ENCODE results near the gene MIGA2.
"Not testable (repeated sequence)": the region's sequence is repeated elsewhere in the genome, so short reads cannot be mapped to it uniquely, and the experiment has no call there.

The MIGA2 gene

DNA sequence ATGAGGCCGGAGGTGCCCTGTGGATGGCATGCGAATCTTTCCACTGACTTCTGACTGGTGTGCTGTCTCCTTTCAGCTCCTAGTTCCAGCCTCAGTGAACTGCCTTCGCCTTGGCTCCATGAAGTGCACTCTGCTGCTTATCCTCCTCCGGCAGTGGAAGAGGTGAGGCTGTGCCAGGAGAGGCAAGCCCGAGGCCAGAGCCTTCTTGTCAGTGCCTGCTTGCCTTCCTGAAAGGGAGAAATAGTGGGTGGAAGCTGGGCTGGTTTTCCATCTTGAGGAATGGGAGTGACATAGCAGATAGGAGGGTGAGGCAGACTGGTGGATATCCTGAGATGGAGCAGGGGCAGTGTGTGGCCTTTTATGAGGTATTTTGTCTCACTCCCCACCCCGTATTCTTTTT is 38.0 kb upstream of the MIGA2 start:
- Mint-ChIP-seq H3K4me3 (no peak overlapping the region), H3K27me3 (ENCODE audit: low read depth) (no peaks in the 10 kb centered on the region)

DNA sequence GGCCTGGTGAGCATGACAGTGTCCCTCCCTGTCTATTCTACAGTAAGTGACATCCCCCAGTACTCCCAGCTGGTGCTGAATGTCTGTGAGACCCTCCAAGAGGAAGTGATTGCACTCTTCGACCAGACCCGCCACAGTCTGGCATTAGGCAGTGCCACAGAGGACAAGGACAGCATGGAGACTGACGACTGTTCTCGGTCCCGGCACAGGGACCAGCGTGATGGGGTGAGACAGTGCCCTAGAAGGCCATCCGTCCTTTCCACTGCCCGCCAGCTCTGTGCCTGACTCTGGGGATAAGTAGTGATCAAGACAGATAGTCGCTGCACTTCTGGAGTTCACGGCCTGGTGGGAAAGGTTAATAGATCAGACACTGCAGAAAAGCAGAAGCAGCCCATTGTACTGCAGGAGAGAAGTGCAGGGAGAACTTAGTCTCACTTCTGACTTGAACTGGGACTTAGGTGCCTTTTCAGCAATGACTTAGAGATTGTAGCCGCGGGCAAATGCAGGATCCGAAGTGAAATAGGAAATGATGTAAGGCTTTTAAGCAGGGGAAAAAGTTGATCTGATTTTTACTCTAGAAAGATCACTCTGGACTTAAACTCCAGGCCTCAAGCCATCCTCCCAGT is 36.7 kb upstream of the MIGA2 start:
- H3K36me3 Mint-ChIP-seq (ENCODE audit: low read depth), result peaks cover 76% of the 10 kb centered on the region
- no peak overlapping the region for H3K27ac Mint-ChIP-seq
- TF ChIP-seq, protein P1, sequence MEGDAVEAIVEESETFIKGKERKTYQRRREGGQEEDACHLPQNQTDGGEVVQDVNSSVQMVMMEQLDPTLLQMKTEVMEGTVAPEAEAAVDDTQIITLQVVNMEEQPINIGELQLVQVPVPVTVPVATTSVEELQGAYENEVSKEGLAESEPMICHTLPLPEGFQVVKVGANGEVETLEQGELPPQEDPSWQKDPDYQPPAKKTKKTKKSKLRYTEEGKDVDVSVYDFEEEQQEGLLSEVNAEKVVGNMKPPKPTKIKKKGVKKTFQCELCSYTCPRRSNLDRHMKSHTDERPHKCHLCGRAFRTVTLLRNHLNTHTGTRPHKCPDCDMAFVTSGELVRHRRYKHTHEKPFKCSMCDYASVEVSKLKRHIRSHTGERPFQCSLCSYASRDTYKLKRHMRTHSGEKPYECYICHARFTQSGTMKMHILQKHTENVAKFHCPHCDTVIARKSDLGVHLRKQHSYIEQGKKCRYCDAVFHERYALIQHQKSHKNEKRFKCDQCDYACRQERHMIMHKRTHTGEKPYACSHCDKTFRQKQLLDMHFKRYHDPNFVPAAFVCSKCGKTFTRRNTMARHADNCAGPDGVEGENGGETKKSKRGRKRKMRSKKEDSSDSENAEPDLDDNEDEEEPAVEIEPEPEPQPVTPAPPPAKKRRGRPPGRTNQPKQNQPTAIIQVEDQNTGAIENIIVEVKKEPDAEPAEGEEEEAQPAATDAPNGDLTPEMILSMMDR (IDR thresholded peaks at IDR 0.05; ENCODE audit: unreplicated experiment in 3 of 3), result no peak
- no peaks in the 10 kb centered on the region for H3K9me3 Mint-ChIP-seq
- H3K4me1 Mint-ChIP-seq, result no peaks in the 10 kb centered on the region
- no peaks in the 10 kb centered on the region for H3K27me3 Mint-ChIP-seq (ENCODE audit: low read depth)
- H3K4me3 Mint-ChIP-seq, result no peak overlapping the region

More for the DNA sequence above, 38.0 kb upstream of the MIGA2 start:
- Mint-ChIP-seq H3K27ac (no peak overlapping the region), H3K36me3 (ENCODE audit: low read depth) (peaks cover 87% of the 10 kb centered on the region), H3K4me1 (no peaks in the 10 kb centered on the region), H3K9me3 (no peaks in the 10 kb centered on the region)
- TF ChIP-seq, protein P1 (IDR thresholded peaks at IDR 0.05; ENCODE audit: unreplicated experiment in 3 of 3), result no peak

DNA sequence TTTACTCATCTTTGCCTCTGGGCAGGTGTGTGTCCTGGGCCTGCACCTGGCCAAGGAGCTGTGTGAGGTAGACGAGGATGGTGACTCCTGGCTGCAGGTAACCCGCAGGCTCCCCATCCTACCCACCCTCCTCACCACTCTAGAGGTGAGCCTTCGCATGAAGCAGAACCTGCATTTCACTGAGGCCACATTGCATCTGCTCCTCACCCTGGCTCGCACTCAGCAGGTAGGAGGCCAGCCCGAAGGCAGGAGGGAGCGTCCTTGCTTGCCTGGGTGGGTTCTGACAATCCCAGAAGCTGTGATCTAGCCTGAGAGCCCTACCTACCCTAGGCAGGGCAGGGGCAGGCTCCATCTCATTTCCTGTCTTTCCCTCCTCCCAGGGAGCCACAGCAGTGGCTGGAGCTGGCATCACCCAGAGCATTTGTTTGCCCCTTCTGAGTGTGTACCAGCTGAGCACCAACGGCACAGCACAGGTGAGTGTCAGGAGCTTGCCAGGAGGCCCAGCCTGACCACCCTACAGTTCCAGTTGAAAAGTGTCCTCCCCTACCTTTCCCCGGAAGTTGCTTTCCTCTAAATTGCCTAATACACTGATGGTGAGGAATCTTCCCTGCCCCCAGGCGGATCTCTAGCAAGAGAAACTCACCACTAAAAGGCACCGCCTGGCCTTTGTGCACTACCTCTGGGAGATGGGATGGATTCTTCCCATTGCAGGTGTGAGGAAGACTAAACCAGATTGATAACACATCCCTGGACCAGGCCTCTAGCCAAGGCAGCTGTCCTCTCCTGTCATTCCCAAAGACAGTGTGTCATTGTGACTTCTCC is 34.7 kb upstream of the MIGA2 start:
- no peaks in the 10 kb centered on the region for H3K9me3 Mint-ChIP-seq

DNA sequence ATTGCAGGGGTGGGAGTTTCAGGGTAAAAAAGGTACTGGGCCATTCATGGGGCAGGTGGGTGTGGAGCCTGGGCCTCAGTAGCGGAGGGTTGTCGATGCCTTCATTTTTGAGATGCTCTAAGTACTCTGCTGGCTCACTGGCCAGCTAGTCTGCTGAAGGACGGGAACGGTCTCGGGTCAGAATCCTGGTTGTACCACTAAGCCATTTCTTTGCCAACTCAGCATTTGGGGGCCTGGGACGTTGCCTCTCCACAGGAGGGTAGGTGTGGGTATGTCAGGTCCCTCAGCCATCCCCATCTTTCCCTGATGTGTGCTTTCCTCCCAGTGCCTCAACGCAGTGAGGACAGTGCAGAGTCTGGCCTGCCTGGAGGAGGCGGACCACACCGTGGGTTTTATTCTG is 33.4 kb upstream of the MIGA2 start:
- Mint-ChIP-seq H3K27ac (no peak overlapping the region), H3K4me1 (peaks cover 6% of the 10 kb centered on the region), H3K27me3 (ENCODE audit: low read depth) (no peaks in the 10 kb centered on the region), H3K4me3 (no peak overlapping the region), H3K36me3 (ENCODE audit: low read depth) (peaks cover 69% of the 10 kb centered on the region), H3K9me3 (no peaks in the 10 kb centered on the region)
- TF ChIP-seq, protein P1 (IDR thresholded peaks at IDR 0.05; ENCODE audit: unreplicated experiment in 3 of 3), result no peak

More for the DNA sequence above, 34.7 kb upstream of the MIGA2 start:
- Mint-ChIP-seq H3K27ac (no peak overlapping the region), H3K27me3 (ENCODE audit: low read depth) (no peaks in the 10 kb centered on the region), H3K4me1 (no peaks in the 10 kb centered on the region), H3K36me3 (ENCODE audit: low read depth) (peaks cover 72% of the 10 kb centered on the region), H3K4me3 (no peak overlapping the region)
- TF ChIP-seq, protein P1 (IDR thresholded peaks at IDR 0.05; ENCODE audit: unreplicated experiment in 3 of 3), result no peak

DNA sequence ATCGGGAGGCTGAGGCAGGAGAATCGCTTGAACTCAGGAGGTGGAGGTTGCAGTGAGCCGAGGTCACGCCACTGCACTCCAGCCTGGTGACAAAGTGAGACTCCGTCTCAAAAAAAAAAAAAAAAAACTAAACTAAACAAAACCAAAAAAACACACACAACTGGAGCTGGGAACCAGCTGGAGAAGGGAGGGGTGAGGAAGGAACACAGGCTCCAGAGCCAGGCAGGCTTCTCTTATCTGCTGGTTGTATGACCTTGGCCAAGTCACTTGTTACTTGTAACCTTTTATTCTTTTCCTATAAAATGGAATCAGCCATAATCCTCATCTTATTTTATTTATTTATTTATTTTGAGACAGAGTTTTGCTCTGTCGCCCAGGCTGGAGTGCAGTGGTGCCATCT is 32.3 kb upstream of the MIGA2 start:
- not testable (repeated sequence) for H3K4me1 Mint-ChIP-seq; H3K9me3 Mint-ChIP-seq; H3K27ac Mint-ChIP-seq; H3K27me3 Mint-ChIP-seq (ENCODE audit: low read depth); H3K4me3 Mint-ChIP-seq
- peaks cover 59% of the 10 kb centered on the region for H3K36me3 Mint-ChIP-seq (ENCODE audit: low read depth)

DNA sequence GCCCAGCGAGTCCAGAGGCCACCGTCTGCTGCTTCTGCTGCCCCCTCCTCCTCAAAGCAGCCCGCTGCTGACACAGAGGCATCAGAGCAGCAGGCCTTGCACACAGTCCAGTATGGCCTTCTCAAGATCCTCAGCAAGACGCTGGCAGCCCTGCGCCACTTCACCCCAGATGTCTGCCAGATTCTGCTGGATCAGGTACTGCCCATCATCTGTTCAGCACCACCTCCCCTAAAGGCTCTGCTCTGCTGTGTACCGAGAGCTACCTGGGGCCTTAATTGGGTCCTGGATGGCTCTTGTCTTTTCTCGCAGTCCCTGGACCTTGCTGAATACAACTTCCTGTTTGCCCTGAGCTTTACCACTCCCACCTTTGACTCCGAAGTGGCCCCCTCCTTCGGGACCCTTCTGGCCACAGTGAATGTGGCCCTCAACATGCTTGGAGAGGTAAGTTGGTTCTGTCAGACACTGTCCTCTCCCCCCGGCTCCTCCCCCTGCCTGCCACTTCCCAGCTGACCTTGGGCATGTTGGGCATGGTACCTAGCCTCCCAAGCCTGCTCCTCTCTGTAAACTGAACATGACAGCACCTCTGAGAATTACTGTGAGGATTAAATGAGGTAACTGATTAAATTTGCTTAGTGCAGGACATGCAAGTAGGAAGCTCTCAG is 31.0 kb upstream of the MIGA2 start:
- Mint-ChIP-seq H3K27ac (peak overlapping the region in 1 of 3 experiments; percentile 29), H3K9me3 (no peaks in the 10 kb centered on the region), H3K36me3 (ENCODE audit: low read depth) (peaks cover 49% of the 10 kb centered on the region), H3K27me3 (ENCODE audit: low read depth) (no peaks in the 10 kb centered on the region), H3K4me1 (peaks cover 6% of the 10 kb centered on the region), H3K4me3 (no peak overlapping the region)
- TF ChIP-seq, protein P1 (IDR thresholded peaks at IDR 0.05; ENCODE audit: unreplicated experiment in 3 of 3), result no peak
